ENCODE results near the gene PEAR1.

PEAR1 gene

DNA sequence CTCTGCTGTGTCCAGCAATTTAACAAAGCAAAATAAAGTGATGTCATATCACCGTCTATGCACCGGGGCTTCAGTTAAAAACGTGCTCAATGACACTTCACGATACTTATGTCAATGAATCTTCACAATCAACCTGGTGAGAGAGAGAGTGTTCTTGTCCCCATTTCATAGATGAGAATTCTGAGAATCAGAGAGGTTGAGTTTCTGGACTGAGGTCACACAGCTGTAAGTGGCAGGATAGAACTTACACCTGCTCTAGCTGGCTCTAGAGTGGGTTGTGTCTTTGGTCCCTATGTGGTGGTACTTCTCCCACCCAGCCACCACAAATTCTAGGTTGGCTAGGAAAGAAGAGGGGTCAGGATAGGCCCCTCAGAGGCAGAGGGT lies 27.7 kb upstream of the PEAR1 start:
- TF ChIP-seq, protein P1, sequence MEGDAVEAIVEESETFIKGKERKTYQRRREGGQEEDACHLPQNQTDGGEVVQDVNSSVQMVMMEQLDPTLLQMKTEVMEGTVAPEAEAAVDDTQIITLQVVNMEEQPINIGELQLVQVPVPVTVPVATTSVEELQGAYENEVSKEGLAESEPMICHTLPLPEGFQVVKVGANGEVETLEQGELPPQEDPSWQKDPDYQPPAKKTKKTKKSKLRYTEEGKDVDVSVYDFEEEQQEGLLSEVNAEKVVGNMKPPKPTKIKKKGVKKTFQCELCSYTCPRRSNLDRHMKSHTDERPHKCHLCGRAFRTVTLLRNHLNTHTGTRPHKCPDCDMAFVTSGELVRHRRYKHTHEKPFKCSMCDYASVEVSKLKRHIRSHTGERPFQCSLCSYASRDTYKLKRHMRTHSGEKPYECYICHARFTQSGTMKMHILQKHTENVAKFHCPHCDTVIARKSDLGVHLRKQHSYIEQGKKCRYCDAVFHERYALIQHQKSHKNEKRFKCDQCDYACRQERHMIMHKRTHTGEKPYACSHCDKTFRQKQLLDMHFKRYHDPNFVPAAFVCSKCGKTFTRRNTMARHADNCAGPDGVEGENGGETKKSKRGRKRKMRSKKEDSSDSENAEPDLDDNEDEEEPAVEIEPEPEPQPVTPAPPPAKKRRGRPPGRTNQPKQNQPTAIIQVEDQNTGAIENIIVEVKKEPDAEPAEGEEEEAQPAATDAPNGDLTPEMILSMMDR (IDR thresholded peaks at IDR 0.05; ENCODE audit: borderline replicate concordance, insufficient read depth, low read depth, low read length): no peak
- no peak overlapping the region for H3K4me3 ChIP-seq (ENCODE audit: low read depth, low read length)

DNA sequence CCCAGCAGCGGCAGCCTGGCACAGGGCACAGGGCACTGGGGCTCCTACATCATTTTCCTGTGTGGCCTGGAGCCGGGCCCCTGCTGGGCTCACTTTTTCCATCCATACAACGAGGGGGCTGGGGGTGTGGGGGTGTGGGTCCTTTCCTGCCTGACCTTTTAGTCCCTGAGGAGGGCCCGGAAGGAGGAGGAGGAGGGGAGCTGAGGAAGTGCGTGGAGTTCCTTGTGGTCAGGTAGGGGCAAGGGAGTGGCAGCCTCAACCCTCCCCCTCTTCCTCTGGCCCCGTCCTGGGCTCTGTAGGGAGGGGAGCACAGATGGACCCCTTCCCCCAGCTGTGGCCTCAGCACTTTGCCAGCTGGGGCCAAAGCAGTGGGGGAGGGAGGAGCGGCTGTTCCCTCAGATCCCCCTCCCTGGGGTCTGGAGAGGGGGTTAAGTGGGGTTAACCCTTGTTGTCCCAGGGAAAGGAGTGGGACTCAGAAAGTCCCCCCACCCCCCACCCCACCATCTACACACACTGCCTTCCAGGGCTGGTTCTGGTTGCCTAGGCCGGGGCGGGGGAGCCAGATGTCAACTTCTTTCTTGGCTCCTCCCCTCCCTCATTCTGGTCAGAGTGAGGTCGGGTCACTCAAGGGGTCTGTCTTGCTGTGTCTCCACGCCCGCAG lies 27.1 kb upstream of the PEAR1 start:
- TF ChIP-seq, protein P1 (IDR thresholded peaks at IDR 0.05; ENCODE audit: borderline replicate concordance, insufficient read depth, low read depth, low read length): no peak

DNA sequence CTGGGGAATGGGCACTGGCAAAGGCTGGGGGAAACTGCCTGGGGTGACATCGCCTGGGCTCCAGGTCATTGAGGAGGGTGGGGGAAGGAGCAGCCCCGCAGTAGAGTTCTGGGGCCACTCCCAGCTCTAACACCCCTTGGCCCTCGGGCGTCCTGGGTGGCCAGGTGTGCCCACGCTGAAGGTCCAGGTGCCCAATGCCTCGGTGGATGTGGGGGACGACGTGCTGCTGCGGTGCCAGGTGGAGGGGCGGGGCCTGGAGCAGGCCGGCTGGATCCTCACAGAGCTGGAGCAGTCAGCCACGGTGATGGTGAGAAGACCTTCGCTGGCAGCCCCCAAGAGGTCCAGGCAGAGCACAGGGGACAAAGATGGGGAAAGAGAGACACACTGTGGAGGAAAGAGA lies 25.2 kb upstream of the PEAR1 start:
- no peak overlapping the region for H3K4me3 ChIP-seq (ENCODE audit: low read depth, low read length)
- TF ChIP-seq, protein P1 (IDR thresholded peaks at IDR 0.05; ENCODE audit: borderline replicate concordance, insufficient read depth, low read depth, low read length): no peak

More for the DNA sequence above, 27.1 kb upstream of the PEAR1 start:
- H3K4me3 ChIP-seq (ENCODE audit: low read depth, low read length): no peak overlapping the region

DNA sequence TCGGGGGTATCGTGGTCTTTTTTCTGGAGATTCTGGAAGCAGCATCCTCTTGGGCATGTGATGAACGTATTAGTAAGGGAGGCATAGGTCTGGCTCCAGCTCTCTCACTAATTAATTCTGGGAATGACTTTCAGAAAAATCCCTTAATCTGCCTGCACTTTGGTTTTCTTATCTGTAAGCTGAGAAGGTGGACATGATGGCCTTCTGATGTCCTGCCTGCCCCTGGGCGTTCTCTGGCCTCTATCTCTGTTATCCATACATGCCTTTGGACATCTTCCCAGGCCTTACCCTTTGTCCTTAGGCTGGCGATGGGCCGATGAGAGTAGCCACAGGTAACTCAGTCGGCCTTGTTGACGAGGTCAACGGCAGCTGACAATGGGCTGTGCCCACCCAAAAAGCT lies 24.1 kb upstream of the PEAR1 start:
- TF ChIP-seq, protein P1 (IDR thresholded peaks at IDR 0.05; ENCODE audit: borderline replicate concordance, insufficient read depth, low read depth, low read length): no peak
- no peak overlapping the region for H3K4me3 ChIP-seq (ENCODE audit: low read depth, low read length)

DNA sequence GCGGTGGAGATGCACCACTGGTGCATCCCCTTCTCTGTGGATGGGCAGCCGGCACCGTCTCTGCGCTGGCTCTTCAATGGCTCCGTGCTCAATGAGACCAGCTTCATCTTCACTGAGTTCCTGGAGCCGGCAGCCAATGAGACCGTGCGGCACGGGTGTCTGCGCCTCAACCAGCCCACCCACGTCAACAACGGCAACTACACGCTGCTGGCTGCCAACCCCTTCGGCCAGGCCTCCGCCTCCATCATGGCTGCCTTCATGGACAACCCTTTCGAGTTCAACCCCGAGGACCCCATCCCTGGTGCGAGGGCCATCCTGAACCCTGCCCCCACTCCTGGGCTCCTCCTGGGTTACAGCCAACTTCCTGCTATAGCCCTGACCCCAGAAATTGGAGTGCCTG lies 19.9 kb upstream of the PEAR1 start:
- TF ChIP-seq, protein P1 (IDR thresholded peaks at IDR 0.05; ENCODE audit: borderline replicate concordance, insufficient read depth, low read depth, low read length): no peak
- no peak overlapping the region for H3K4me3 ChIP-seq (ENCODE audit: low read depth, low read length)

DNA sequence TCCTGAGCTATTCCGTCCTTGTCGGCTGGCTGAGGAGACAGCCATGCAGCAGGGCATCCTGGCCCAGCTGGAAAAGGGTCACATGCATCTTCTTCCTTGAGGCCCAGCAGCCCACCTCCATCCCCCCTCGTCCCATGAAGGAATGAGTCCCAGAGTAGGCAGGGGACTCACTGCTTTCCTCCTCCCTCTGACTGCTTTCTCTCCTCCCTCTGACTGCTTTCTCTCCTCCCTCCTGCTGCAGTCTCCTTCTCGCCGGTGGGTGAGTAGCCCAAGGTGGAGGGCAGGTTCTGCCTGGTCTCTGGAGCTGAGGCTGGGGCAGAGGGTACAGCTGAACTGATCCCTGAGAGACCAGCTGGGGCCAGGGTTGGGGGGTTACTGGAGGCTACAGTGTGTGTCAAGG lies 19.4 kb upstream of the PEAR1 start:
- no peak overlapping the region for H3K4me3 ChIP-seq (ENCODE audit: low read depth, low read length)
- TF ChIP-seq, protein P1 (IDR thresholded peaks at IDR 0.05; ENCODE audit: borderline replicate concordance, insufficient read depth, low read depth, low read length): no peak

DNA sequence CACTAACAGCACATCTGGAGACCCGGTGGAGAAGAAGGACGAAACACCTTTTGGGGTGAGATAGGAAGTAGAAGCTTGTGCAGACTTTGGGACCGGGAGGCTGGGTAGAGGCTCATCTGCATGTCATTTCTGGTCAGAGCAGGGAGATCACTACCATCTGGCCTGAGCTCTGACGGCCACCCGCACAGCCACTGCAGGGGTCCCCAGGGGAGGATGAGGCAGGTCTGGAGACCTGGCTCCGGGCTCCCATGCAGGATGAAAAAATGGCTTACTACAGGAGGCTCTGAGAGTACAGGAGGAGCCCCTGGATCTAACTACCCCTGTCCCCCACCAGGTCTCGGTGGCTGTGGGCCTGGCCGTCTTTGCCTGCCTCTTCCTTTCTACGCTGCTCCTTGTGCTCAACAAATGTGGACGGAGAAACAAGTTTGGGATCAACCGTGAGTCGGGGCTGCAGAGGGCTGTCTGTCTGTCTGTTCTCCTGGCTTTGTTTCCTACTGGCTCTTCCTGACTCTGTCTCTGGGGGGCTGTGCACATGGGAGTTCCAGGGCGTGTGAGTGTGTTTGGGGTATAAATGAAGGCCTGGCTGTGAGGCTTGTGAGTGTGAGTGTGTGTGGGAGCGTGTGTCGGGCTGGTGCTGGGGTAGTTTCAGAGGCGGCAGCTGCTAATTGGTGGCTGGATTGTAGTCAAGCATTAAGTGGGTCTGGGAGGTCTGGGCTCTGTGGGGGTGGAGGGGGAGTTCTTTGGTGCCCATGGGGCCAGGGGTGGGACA lies 18.8 kb upstream of the PEAR1 start:
- TF ChIP-seq, protein P1 (IDR thresholded peaks at IDR 0.05; ENCODE audit: borderline replicate concordance, insufficient read depth, low read depth, low read length): no peak
- no peak overlapping the region for H3K4me3 ChIP-seq (ENCODE audit: low read depth, low read length)

Data from GM12875 (cell line).